B cell (primary cell): Measurements from ENCODE around the gene SAMD3. TPM values are rescaled to one million over a fixed set of nuclear protein-coding genes. Genes with fewer than 3 reads are reported as not detected.

Experiments used
- ATAC-seq: fragments of 200-7000 bp; cut with Tn5 transposase; one replicate; pipeline ENCODE4 v1.10.0; 2021; ENCODE audit warnings: low read depth, mild to moderate bottlenecking, moderate number of reproducible peaks, moderate library complexity
- CTCF ChIA-PET: fragments of 350-600 bp; sonication (Branson Sonifier 250); formaldehyde crosslinking; loops from one replicate; lab custom pipeline; 2021; ENCODE audit warnings: antibody characterized with exemption, inconsistent platforms; lab: Charles Lee
- POLR2A ChIA-PET: fragments of 350-600 bp; sonication (Branson Sonifier 250); formaldehyde crosslinking; loops from one replicate; lab custom pipeline; 2021; ENCODE audit warnings: antibody characterized with exemption; lab: Charles Lee
- DNase-seq: peaks from one replicate; pipeline ENCODE4 v3.0.0; 2013
- H2AFZ ChIP-seq: 2 replicates; pipeline ENCODE4 v1.6.1; 2012; ENCODE audit warnings: mild to moderate bottlenecking, low read depth, low read length; ENCODE audit not compliant: insufficient read depth, poor library complexity, severe bottlenecking
- H3K27ac ChIP-seq, 2 donors: 1 replicate in 1 of 2; 2 replicates in 1 of 2; pipeline ENCODE4 v1.5.1; 2012 to 2013; ENCODE audit warnings: low read length in 2 of 2, mild to moderate bottlenecking in 2 of 2, moderate library complexity in 1 of 2
- H3K27me3 ChIP-seq, 4 experiments: fragments of 200-600 bp in 1 of 4; sonication (generic) in 1 of 4; replicated peaks in 1 of 4; 1 replicate in 2 of 4; 2 replicates in 2 of 4; pipeline versions ENCODE4 v1.6.1 to v1.7.0; 2013 to 2016; ENCODE audit warnings: low read length in 3 of 4, mild to moderate bottlenecking in 2 of 4, mixed read lengths in 1 of 4, moderate library complexity in 1 of 4; ENCODE audit not compliant: insufficient read depth in 4 of 4, control insufficient read depth in 3 of 4; ENCODE audit errors: control extremely low read depth in 1 of 4
- H3K36me3 ChIP-seq, 2 experiments: replicated peaks in 1 of 2; 1 replicate in 1 of 2; 2 replicates in 1 of 2; pipeline versions ENCODE4 v1.6.1 to v1.7.1; 2013; ENCODE audit warnings: low read length in 1 of 2; ENCODE audit not compliant: insufficient read depth in 2 of 2, control insufficient read depth in 1 of 2; ENCODE audit errors: control extremely low read depth in 1 of 2, extremely low read depth in 1 of 2
- H3K4me1 ChIP-seq, 2 donors: fragments of 200-600 bp in 1 of 2; sonication (generic) in 1 of 2; 1 replicate in 1 of 2; 2 replicates in 1 of 2; pipeline versions ENCODE4 v1.5.1 to v1.6.1; 2013 to 2017; ENCODE audit warnings: low read length in 2 of 2; ENCODE audit not compliant: control insufficient read depth in 2 of 2, insufficient read depth in 2 of 2
- H3K4me2 ChIP-seq: replicated peaks from 2 replicates; pipeline ENCODE3; 2012; ENCODE audit warnings: mild to moderate bottlenecking, low read depth, low read length; ENCODE audit not compliant: poor library complexity, severe bottlenecking
- H3K4me3 ChIP-seq, 5 experiments: fragments of 200-600 bp in 1 of 5; sonication (generic) in 1 of 5; 1 replicate in 3 of 5; 2 replicates in 2 of 5; pipeline versions ENCODE4 v1.5.1 to v1.7.0; 2011 to 2016; ENCODE audit warnings: low read length in 4 of 5, mild to moderate bottlenecking in 4 of 5, low read depth in 2 of 5, control low read depth in 1 of 5, moderate library complexity in 1 of 5; ENCODE audit not compliant: insufficient read depth in 1 of 5; ENCODE audit errors: control extremely low read depth in 1 of 5, extremely low read depth in 1 of 5
- H3K79me2 ChIP-seq: fragments of 200-600 bp; sonication (generic); one replicate; pipeline ENCODE4 v1.6.0; 2016; ENCODE audit warnings: low read length; ENCODE audit not compliant: control insufficient read depth, insufficient read depth
- H3K9ac ChIP-seq: fragments of 200-600 bp; sonication (generic); 2 replicates; pipeline ENCODE4 v1.6.1; 2017; ENCODE audit warnings: mild to moderate bottlenecking, low read length, moderate library complexity
- H3K9me3 ChIP-seq, 3 donors: one replicate each; pipeline versions ENCODE4 v1.6.1 to v1.7.1; 2013; ENCODE audit warnings: low read length in 2 of 3; ENCODE audit not compliant: control insufficient read depth in 2 of 3, insufficient read depth in 1 of 3; ENCODE audit errors: control extremely low read depth in 1 of 3
- H4K20me1 ChIP-seq: 2 replicates; pipeline ENCODE4 v1.6.0; 2012; ENCODE audit warnings: mild to moderate bottlenecking, low read length; ENCODE audit not compliant: insufficient read depth, control insufficient read depth, poor library complexity, severe bottlenecking
- H3K27ac Mint-ChIP-seq: one replicate; pipeline ENCODE4 v1.8.0; 2021; ENCODE audit warnings: mixed read lengths
- H3K27me3 Mint-ChIP-seq: one replicate; pipeline ENCODE4 v1.8.0; 2021; ENCODE audit warnings: mixed read lengths
- H3K4me1 Mint-ChIP-seq: one replicate; pipeline ENCODE4 v1.8.0; 2021; ENCODE audit warnings: mixed read lengths
- H3K4me3 Mint-ChIP-seq: one replicate; pipeline ENCODE4 v1.8.0; 2021; ENCODE audit warnings: mixed read lengths
- H3K9me3 Mint-ChIP-seq: one replicate; pipeline ENCODE4 v1.8.0; 2022; ENCODE audit warnings: mixed read lengths; ENCODE audit not compliant: insufficient read depth
- CTCF ChIP-seq: fragments of 200-600 bp; IDR thresholded peaks from one replicate; pipeline ENCODE4 v1.8.0; 2022; ENCODE audit warnings: antibody characterized with exemption, mild to moderate bottlenecking
- EZH2 ChIP-seq: IDR thresholded peaks from 2 replicates; pipeline ENCODE4 v1.6.1; 2012; ENCODE audit warnings: borderline replicate concordance, low read depth, mild to moderate bottlenecking, moderate library complexity, low read length; ENCODE audit not compliant: insufficient read depth, poor library complexity, severe bottlenecking
- WGBS: methylation state at CpG from one replicate; pipeline ENCODE4 v1.1.5; 2013; ENCODE audit warnings: missing lambda C conversion rate; ENCODE audit not compliant: insufficient coverage; 5-methylcytosine and 5-hydroxymethylcytosine counted together
- intact Hi-C: fragments of 100-400 bp; cut with micrococcal nuclease; formaldehyde crosslinking; loops from one replicate; pipeline ENCODE4 v1.10.0; 2022
- polyA plus RNA-seq: library from polyadenylated mRNA; depleted of rRNA; stranded (reverse); fragments of >200 nt; gene quantifications from 2 replicates; pipeline ENCODE4 v1.2.3, GENCODE V29; 2012
- total RNA-seq, 2 donors: library from RNA; stranded (reverse); fragments of 120-200 nt in 1 of 2; gene quantifications; 1 replicate in 1 of 2; 2 replicates in 1 of 2; pipeline versions ENCODE4 v1.2.3 to v1.2.4, GENCODE V29; 2013 to 2022

SAMD3 gene
- total and polyA plus RNA-seq, 2 donors (not counting 1 experiment from before 2014, with no cell fraction given), result 0.57 to 3.8 TPM

- no peak overlapping the region for H3K4me3 Mint-ChIP-seq
- no peak for DNase-seq
- H3K4me1 Mint-ChIP-seq, result peaks cover 9% of the 10 kb centered on the region
- no peaks in the 10 kb centered on the region for H3K27me3 Mint-ChIP-seq
- H3K27ac ChIP-seq, result no peak overlapping the region
- no peak for TF ChIP-seq CTCF
- no peak for TF ChIP-seq EZH2
- no peak overlapping the region for H3K4me3 ChIP-seq
- ChIA-PET POLR2A (no interaction called here), CTCF (interaction anchor here (0.7 kb wide), 1 partner anchor 25 kb away, joined by 3 read pairs; no protein-coding TSS in a partner anchor)
- H3K79me2 ChIP-seq, result peaks cover 2% of the 10 kb centered on the region
- peaks cover 2 to 56% of the 10 kb centered on the region in 2 experiments for H3K36me3 ChIP-seq
- H3K27ac Mint-ChIP-seq, result no peak overlapping the region
- H3K9me3 Mint-ChIP-seq, result no peaks in the 10 kb centered on the region
- intact Hi-C loops, result no loop called here
- H3K27me3 ChIP-seq, result no peaks in the 10 kb centered on the region
- WGBS, result 100% methylated on average over 1 of the region's 3 CpGs
- H3K9ac ChIP-seq, result no peak overlapping the region
- peaks cover 3 to 7% of the 10 kb centered on the region in 2 donors for H3K4me1 ChIP-seq
- H2AFZ ChIP-seq, result no peak overlapping the region
- H3K9me3 ChIP-seq, result no peaks in the 10 kb centered on the region
- H3K4me2 ChIP-seq, result no peak overlapping the region
- no peaks in the 10 kb centered on the region for H4K20me1 ChIP-seq
- ATAC-seq, result no peak
Observed at GRCh38 chr6:130099119-130099518, 123.6 kb downstream of the SAMD3 start.

GRCh38 chr6:130098317-130098716 lies 124.4 kb downstream of the SAMD3 start:
- Histone ChIP-seq H2AFZ (no peak overlapping the region), H3K79me2 (peaks cover 2% of the 10 kb centered on the region), H4K20me1 (no peaks in the 10 kb centered on the region), H3K4me2 (no peak overlapping the region), H3K4me1 (peaks cover 3 to 7% of the 10 kb centered on the region in 2 donors), H3K9ac (no peak overlapping the region), H3K27me3 (no peaks in the 10 kb centered on the region), H3K27ac (no peak overlapping the region), H3K9me3 (no peaks in the 10 kb centered on the region), H3K36me3 (peaks cover 2 to 52% of the 10 kb centered on the region in 2 experiments), H3K4me3 (no peak overlapping the region)
- DNase-seq (no peak), ATAC-seq (no peak)
- POLR2A ChIA-PET, result no interaction called here
- H3K27me3 Mint-ChIP-seq, result no peaks in the 10 kb centered on the region
- CTCF ChIA-PET, result no interaction called here
- 100% methylated on average over 2 of the region's 4 CpGs for WGBS
- intact Hi-C loops, result no loop called here
- no peak overlapping the region for H3K27ac Mint-ChIP-seq
- peaks cover 9% of the 10 kb centered on the region for H3K4me1 Mint-ChIP-seq
- H3K4me3 Mint-ChIP-seq, result no peak overlapping the region
- TF ChIP-seq EZH2 (no peak), CTCF (no peak)
- H3K9me3 Mint-ChIP-seq, result no peaks in the 10 kb centered on the region

Other genes starting within 250 kb of the SAMD3 start
- gene L3MBTL3, start 204.4 kb downstream of the SAMD3 start, total RNA-seq, result 46.4 and 53.8 TPM in 2 replicates
- gene L3MBTL3, start 204.4 kb downstream of the SAMD3 start, polyA plus RNA-seq, result 23.3 and 28.0 TPM in 2 replicates
- gene TMEM200A, start 143.1 kb upstream of the SAMD3 start, total RNA-seq, result 0.37 and 0.53 TPM in 2 replicates
- gene TMEM200A, start 143.1 kb upstream of the SAMD3 start, polyA plus RNA-seq, result 0.06 and 0.13 TPM in 2 replicates